PC-9 (cell line): Measurements from ENCODE around the gene SYAP1.

ENCODE experiments used
- EZH2 ChIP-seq: fragments of 200-600 bp; sonication (generic); IDR thresholded peaks from 2 replicates; pipeline ENCODE4 v1.8.0; 2017; ENCODE audit warnings: antibody characterized with exemption, low read depth
- TF ChIP-seq, protein P1 (sequence below): fragments of 200-600 bp; sonication (generic); conservative IDR thresholded peaks from 2 replicates; pipeline ENCODE4 v1.6.1; 2017; ENCODE audit warnings: mixed run types, antibody characterized with exemption, mild to moderate bottlenecking, moderate library complexity

DNA sequence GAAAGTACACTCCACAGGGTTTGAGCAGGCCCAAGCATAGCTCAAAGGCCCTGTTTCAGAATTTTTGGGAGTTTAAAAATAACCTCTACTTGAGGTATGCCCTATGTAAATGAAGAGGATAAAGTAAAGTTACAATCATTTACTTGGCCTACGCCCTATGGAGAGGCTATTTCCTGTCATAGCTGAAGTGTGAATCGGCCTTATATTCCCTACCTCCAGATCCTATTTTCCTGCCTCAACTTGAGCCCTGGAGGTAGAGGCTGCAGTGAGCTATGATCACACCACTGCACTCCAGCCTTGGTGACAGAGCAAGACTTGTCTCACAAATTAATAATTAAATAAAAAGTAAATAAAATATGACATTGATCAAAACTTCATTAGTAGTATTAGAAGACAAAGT is 55.3 kb downstream of the SYAP1 start:
- TF ChIP-seq, protein P1, sequence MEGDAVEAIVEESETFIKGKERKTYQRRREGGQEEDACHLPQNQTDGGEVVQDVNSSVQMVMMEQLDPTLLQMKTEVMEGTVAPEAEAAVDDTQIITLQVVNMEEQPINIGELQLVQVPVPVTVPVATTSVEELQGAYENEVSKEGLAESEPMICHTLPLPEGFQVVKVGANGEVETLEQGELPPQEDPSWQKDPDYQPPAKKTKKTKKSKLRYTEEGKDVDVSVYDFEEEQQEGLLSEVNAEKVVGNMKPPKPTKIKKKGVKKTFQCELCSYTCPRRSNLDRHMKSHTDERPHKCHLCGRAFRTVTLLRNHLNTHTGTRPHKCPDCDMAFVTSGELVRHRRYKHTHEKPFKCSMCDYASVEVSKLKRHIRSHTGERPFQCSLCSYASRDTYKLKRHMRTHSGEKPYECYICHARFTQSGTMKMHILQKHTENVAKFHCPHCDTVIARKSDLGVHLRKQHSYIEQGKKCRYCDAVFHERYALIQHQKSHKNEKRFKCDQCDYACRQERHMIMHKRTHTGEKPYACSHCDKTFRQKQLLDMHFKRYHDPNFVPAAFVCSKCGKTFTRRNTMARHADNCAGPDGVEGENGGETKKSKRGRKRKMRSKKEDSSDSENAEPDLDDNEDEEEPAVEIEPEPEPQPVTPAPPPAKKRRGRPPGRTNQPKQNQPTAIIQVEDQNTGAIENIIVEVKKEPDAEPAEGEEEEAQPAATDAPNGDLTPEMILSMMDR = no peak
- no peak for TF ChIP-seq EZH2
